ENCODE results near the gene FAM240A. TPM values are rescaled to one million over a fixed set of nuclear protein-coding genes. Genes with fewer than 3 reads are reported as not detected.

The FAM240A gene
- total RNA-seq, 1 donor from 2014 or later = not detected

GRCh38 chr3:46624975-46625490 lies 12.7 kb downstream of the FAM240A start:
- DNase-seq (ENCODE audit: low read depth in 2 of 2) = no peak

GRCh38 chr3:46626039-46626438 lies 13.7 kb downstream of the FAM240A start:
- no peak for DNase-seq (ENCODE audit: low read depth in 2 of 2)

- DNase-seq (ENCODE audit: low read depth in 2 of 2) = no peak
Observed at GRCh38 chr3:46627078-46627477, 14.8 kb downstream of the FAM240A start.

GRCh38 chr3:46628901-46629369 lies 16.6 kb downstream of the FAM240A start:
- no peak for DNase-seq (ENCODE audit: low read depth in 2 of 2)

GRCh38 chr3:46629551-46630517 lies 17.5 kb downstream of the FAM240A start:
- DNase-seq (ENCODE audit: low read depth in 2 of 2) = peak; percentile 79 to 82

GRCh38 chr3:46632792-46633191 lies 20.5 kb downstream of the FAM240A start:
- DNase-seq (ENCODE audit: low read depth in 2 of 2) = no peak

- no peak for DNase-seq (ENCODE audit: low read depth in 2 of 2)
Observed at GRCh38 chr3:46634856-46635255, 22.5 kb downstream of the FAM240A start.

GRCh38 chr3:46639221-46639620 lies 26.9 kb downstream of the FAM240A start:
- no peak for DNase-seq (ENCODE audit: low read depth in 2 of 2)

- DNase-seq (ENCODE audit: low read depth in 2 of 2) = no peak
Observed at GRCh38 chr3:46640927-46641326, 28.6 kb downstream of the FAM240A start.

GRCh38 chr3:46642971-46643370 lies 30.6 kb downstream of the FAM240A start:
- DNase-seq (ENCODE audit: low read depth in 2 of 2) = no peak

GRCh38 chr3:46643701-46644100 lies 31.4 kb downstream of the FAM240A start:
- no peak for DNase-seq (ENCODE audit: low read depth in 2 of 2)

GRCh38 chr3:46646700-46647099 lies 34.4 kb downstream of the FAM240A start:
- no peak for DNase-seq (ENCODE audit: low read depth in 2 of 2)

GRCh38 chr3:46648096-46648495 lies 35.8 kb downstream of the FAM240A start:
- DNase-seq (ENCODE audit: low read depth in 2 of 2) = no peak

GRCh38 chr3:46649436-46649835 lies 37.1 kb downstream of the FAM240A start:
- DNase-seq (ENCODE audit: low read depth in 2 of 2) = no peak

GRCh38 chr3:46651084-46651483 lies 38.8 kb downstream of the FAM240A start:
- DNase-seq (ENCODE audit: low read depth in 2 of 2) = no peak

- no peak for DNase-seq (ENCODE audit: low read depth in 2 of 2)
Observed at GRCh38 chr3:46655271-46655670, 42.9 kb downstream of the FAM240A start.

GRCh38 chr3:46656778-46657556 lies 44.6 kb downstream of the FAM240A start:
- no peak for DNase-seq (ENCODE audit: low read depth in 2 of 2)

GRCh38 chr3:46659285-46659684 lies 47.0 kb downstream of the FAM240A start:
- DNase-seq (ENCODE audit: low read depth in 2 of 2) = no peak

GRCh38 chr3:46660003-46660402 lies 47.7 kb downstream of the FAM240A start:
- DNase-seq (ENCODE audit: low read depth in 2 of 2) = no peak

- DNase-seq (ENCODE audit: low read depth in 2 of 2) = no peak
Observed at GRCh38 chr3:46660543-46661523, 48.5 kb downstream of the FAM240A start.

Data from lung microvascular endothelial cell (primary cell).